Kidney (tissue), 14 donors: Measurements from ENCODE around the gene PTGFRN. TPM values are rescaled to one million over a fixed set of nuclear protein-coding genes. Genes with fewer than 3 reads are reported as not detected.

ENCODE experiments used
- DNase-seq, 5 donors: peaks; one replicate each; pipeline ENCODE4 v3.0.0-alpha.2; 2013 to 2020
- FAIRE-seq: peaks from 2 replicates; lab custom pipeline; 2012; peaks lifted over from hg19 to GRCh38; lab: Jason Lieb, UNC
- H3K27ac ChIP-seq, 2 donors: one replicate each; pipeline ENCODE4 v1.7.0; 2013; ENCODE audit warnings: low read depth in 2 of 2, low read length in 2 of 2, inconsistent platforms in 1 of 2
- H3K27me3 ChIP-seq: one replicate; pipeline ENCODE4 v1.7.1; 2013; ENCODE audit warnings: low read length, inconsistent platforms; ENCODE audit not compliant: control insufficient read depth, insufficient read depth
- H3K36me3 ChIP-seq, 3 donors: one replicate each; pipeline versions ENCODE4 v1.7.0 to v1.7.1; 2013; ENCODE audit warnings: low read length in 3 of 3, control low read depth in 1 of 3, inconsistent platforms in 1 of 3; ENCODE audit not compliant: insufficient read depth in 3 of 3, control insufficient read depth in 2 of 3
- H3K4me1 ChIP-seq, 3 donors: one replicate each; pipeline versions ENCODE4 v1.7.0 to v1.7.1; 2013; ENCODE audit warnings: low read length in 3 of 3, inconsistent platforms in 1 of 3, low read depth in 1 of 3; ENCODE audit not compliant: control insufficient read depth in 2 of 3, insufficient read depth in 2 of 3
- H3K4me3 ChIP-seq, 3 donors: one replicate each; pipeline versions ENCODE4 v1.7.0 to v1.8.1; 2013; ENCODE audit warnings: low read length in 3 of 3, control low read depth in 1 of 3, inconsistent platforms in 1 of 3
- H3K9ac ChIP-seq, 3 donors: one replicate each; pipeline versions ENCODE4 v1.7.0 to v1.7.1; 2013; ENCODE audit warnings: low read length in 3 of 3, control low read depth in 1 of 3, inconsistent platforms in 1 of 3
- H3K9me3 ChIP-seq, 3 donors: one replicate each; pipeline versions ENCODE4 v1.7.0 to v1.7.1; 2013; ENCODE audit warnings: low read length in 3 of 3, control low read depth in 1 of 3, inconsistent platforms in 1 of 3; ENCODE audit not compliant: control insufficient read depth in 2 of 3, insufficient read depth in 1 of 3
- intact Hi-C: fragments of 100-400 bp; cut with DNase I; formaldehyde crosslinking; loops from one replicate; pipeline ENCODE4 v1.11.1; 2022
- polyA plus RNA-seq: library from polyadenylated mRNA; stranded (reverse); fragments of 350-450 nt; fragmentation: Illumina TruSeq; extraction: RNeasy Lipid Tissue Mini Kit (QIAGEN cat#74804); gene quantifications from one replicate; pipeline ENCODE4 v1.2.3, GENCODE V29; 2014; ENCODE audit warnings: low read depth, low replicate concordance; ENCODE audit not compliant: insufficient read depth
- total RNA-seq: library from RNA; stranded (reverse); fragmentation: NEBNext Ultra II Directional; extraction: Animal tissue kit (Norgen Biotek cat#: 25700); gene quantifications from one replicate; pipeline ENCODE4 v1.2.1, GENCODE V29; 2021
- TF ChIP-seq, protein P1 (sequence below): IDR thresholded peaks from 3 replicates; pipeline ENCODE4 v1.5.1; 2012; ENCODE audit warnings: mild to moderate bottlenecking, moderate library complexity, borderline replicate concordance; ENCODE audit not compliant: insufficient read depth; ENCODE audit errors: extremely low read depth
- donor health status: control.
- donor health status: control.
- donor health status: control.
- donor health status: control.
- donor health status: control.
- donor health status: DM: yes; HTN: yes; CAD: no.
- donor health status: Normal renal cell carcinoma (clear cell type).

Gene PTGFRN
- total and polyA plus RNA-seq, 2 donors from 2014 or later, result 16.4 to 44.8 TPM

DNA sequence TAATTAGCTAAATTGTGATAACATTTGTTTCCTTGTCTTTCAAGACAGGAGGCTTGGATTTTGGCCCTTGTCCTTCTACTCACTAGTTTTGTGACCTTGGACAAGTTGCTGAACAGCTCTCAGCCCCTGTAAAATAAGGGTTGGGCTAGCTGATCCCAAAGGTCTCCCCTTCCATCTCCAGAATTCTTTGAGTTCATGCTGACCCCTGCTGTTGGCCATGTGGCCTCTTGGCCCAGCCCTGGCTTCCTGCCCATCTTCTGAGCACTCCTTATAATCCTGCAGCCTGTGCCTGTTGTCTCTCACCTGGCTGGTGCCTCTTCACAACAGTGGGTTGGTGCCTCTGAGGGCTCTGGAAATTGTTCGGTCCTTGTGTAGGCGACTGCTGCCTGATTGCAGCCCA is 10.1 kb downstream of the PTGFRN start:
- no peak overlapping the region for H3K27ac ChIP-seq
- no peaks in the 10 kb centered on the region for H3K36me3 ChIP-seq
- H3K4me3 ChIP-seq, result no peak overlapping the region
- no peak overlapping the region for H3K9ac ChIP-seq
- no peak for DNase-seq
- TF ChIP-seq, protein P1, sequence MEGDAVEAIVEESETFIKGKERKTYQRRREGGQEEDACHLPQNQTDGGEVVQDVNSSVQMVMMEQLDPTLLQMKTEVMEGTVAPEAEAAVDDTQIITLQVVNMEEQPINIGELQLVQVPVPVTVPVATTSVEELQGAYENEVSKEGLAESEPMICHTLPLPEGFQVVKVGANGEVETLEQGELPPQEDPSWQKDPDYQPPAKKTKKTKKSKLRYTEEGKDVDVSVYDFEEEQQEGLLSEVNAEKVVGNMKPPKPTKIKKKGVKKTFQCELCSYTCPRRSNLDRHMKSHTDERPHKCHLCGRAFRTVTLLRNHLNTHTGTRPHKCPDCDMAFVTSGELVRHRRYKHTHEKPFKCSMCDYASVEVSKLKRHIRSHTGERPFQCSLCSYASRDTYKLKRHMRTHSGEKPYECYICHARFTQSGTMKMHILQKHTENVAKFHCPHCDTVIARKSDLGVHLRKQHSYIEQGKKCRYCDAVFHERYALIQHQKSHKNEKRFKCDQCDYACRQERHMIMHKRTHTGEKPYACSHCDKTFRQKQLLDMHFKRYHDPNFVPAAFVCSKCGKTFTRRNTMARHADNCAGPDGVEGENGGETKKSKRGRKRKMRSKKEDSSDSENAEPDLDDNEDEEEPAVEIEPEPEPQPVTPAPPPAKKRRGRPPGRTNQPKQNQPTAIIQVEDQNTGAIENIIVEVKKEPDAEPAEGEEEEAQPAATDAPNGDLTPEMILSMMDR, result no peak
- no peaks in the 10 kb centered on the region for H3K9me3 ChIP-seq
- FAIRE-seq, result no peak
- H3K27me3 ChIP-seq, result no peaks in the 10 kb centered on the region
- intact Hi-C loops, result no loop called here
- H3K4me1 ChIP-seq, result peaks cover 0 to 2% (median 0%) of the 10 kb centered on the region in 3 donors

DNA sequence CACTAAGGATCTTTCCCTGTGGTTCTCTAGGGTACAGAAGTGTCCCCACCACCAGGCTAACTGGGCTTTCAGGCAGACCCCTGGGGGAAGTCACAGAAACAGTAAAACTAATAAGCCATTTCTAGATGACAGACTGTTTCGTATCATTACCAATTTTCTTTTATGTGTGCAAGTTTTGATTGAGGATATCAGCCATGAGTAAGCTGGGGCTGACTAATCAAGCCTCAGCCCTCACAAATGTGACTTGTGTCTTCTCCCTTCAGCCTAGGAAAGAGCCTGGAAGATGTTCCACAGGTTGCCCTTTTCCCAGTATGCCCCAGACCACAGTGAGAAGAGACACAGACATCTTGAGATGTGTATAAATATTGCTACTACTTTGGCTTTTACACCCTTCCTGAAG is 10.5 kb downstream of the PTGFRN start:
- no peak overlapping the region for H3K27ac ChIP-seq
- no peaks in the 10 kb centered on the region for H3K27me3 ChIP-seq
- H3K9me3 ChIP-seq, result no peaks in the 10 kb centered on the region
- H3K4me3 ChIP-seq, result no peak overlapping the region
- TF ChIP-seq, protein P1, result no peak
- H3K9ac ChIP-seq, result no peak overlapping the region
- DNase-seq (no peak), FAIRE-seq (no peak)
- intact Hi-C loops, result no loop called here
- peaks cover 0 to under 1% (median 0%) of the 10 kb centered on the region in 3 donors for H3K4me1 ChIP-seq
- H3K36me3 ChIP-seq, result no peaks in the 10 kb centered on the region

- no peak for DNase-seq
- TF ChIP-seq, protein P1, result no peak
- no peak for FAIRE-seq
- Histone ChIP-seq H3K4me3 (no peak overlapping the region), H3K9me3 (no peaks in the 10 kb centered on the region), H3K9ac (no peak overlapping the region), H3K27me3 (no peaks in the 10 kb centered on the region), H3K4me1 (no peaks in the 10 kb centered on the region), H3K36me3 (no peaks in the 10 kb centered on the region), H3K27ac (no peak overlapping the region)
- intact Hi-C loops, result no loop called here
These were observed 11.7 kb downstream of the PTGFRN start for GRCh38 chr1:116921301-116921885.

- no peak for DNase-seq
- Histone ChIP-seq H3K9ac (no peak overlapping the region), H3K4me1 (no peaks in the 10 kb centered on the region), H3K36me3 (no peaks in the 10 kb centered on the region), H3K9me3 (no peaks in the 10 kb centered on the region), H3K27me3 (no peaks in the 10 kb centered on the region), H3K4me3 (no peak overlapping the region), H3K27ac (no peak overlapping the region)
- intact Hi-C loops, result no loop called here
- TF ChIP-seq, protein P1, result no peak
- no peak for FAIRE-seq
These were observed 12.2 kb downstream of the PTGFRN start for GRCh38 chr1:116921937-116922336.
